ENCODE measurements around the gene CCDC57. TPM values are rescaled to one million over a fixed set of nuclear protein-coding genes. Genes with fewer than 3 reads are reported as not detected.
"Not testable (repeated sequence)": the region's sequence is repeated elsewhere in the genome, so short reads cannot be mapped to it uniquely, and the experiment has no call there.

The CCDC57 gene
- total RNA-seq, 1 donor from 2014 or later, result 50.5 TPM

DNA sequence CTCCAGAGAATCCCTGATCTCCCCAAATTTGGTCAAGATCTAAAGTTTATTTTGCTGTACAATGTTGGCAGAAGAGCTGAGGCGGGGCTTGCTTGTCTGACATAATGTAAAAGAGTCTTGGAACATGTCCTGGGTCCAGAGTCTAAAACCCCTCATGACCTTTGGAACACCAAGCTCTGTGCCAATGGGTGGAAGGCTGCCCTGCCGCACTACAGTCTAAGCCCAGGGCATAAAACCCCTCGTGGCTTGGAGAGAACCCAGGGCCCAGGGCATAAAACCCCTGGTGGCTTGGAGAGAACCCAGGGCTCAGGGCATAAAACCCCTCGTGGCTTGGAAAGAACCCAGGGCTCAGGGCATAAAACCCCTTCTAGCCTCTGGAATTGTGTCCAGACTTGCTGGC is 36.7 kb downstream of the CCDC57 start:
- Histone ChIP-seq H3K36me3 (peaks cover 13% of the 10 kb centered on the region), H3K27me3 (no peaks in the 10 kb centered on the region), H3K4me3 (no peak overlapping the region), H3K27ac (no peak overlapping the region), H3K4me1 (no peaks in the 10 kb centered on the region), H3K9me3 (no peaks in the 10 kb centered on the region)
- intact Hi-C loops (cut with DNase I), result no loop called here
- no peak for TF ChIP-seq CTCF (IDR thresholded peaks at IDR 0.05)
- DNase-seq, result no peak
- no peak for ATAC-seq

DNA sequence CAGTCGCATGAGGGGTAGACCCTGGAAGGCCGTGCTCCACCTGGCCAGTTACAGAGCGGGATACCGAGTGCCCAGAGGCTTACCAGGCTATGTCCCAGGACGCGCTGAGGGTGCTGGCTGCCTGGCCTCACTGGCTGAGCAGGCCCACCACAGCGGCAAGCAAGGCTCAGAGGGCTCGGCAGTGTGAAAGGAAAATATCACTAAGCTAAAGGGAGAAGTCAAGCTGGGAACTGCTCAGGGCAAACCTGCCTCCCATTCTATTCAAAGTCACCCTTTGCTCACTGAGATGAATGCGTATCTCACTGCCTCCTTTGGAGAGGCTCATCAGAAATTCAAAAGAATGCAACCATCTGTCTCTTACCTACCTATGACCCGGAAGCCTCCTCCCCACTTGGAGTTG is 37.4 kb downstream of the CCDC57 start:
- no peak for ATAC-seq
- DNase-seq, result no peak
- Histone ChIP-seq H3K36me3 (peaks cover 16% of the 10 kb centered on the region), H3K27ac (no peak overlapping the region), H3K27me3 (no peaks in the 10 kb centered on the region), H3K4me3 (no peak overlapping the region), H3K9me3 (no peaks in the 10 kb centered on the region), H3K4me1 (no peaks in the 10 kb centered on the region)
- no peak for TF ChIP-seq CTCF (IDR thresholded peaks at IDR 0.05)
- intact Hi-C loops (cut with DNase I), result no loop called here

DNA sequence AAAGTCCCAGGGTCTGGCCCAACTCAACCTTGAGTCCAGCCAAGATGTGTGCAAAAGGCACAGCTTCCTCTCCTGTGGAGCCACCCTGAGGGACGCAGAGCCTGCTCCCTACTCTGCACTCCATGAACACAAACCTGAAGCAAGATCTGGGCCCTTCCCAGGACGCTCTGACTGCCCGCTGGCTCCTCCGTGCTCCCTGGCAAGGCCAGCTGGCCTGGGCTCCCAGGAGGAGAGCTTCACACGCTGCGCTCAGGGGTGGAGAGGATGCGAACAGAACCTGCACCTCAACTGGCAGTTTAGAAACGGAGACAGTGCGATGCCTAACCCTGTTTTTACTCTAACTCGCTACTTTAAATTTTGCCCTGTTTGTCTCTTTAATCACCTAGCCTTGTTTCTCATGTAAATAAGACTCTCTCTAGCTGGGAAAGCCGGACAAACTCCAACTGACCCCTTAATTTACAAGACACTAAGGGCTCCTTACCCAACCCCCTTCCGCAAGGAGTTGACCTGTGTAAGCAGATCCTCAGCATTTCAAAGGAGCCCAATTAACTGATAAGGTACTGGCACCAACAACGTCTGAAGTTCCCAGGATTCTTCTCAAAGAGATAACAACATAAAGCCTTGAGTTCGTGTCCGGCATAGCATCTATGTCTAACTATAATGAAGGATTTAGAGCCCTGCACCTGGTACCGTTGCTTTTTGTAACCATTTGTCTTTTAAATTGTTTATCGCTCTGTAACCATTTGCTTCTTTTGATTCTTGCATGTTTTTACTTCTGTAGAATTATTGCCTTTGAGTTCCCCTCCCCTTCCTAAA is 38.4 kb downstream of the CCDC57 start:
- H3K4me1 ChIP-seq; ATAC-seq; H3K27ac ChIP-seq; H3K4me3 ChIP-seq; H3K27me3 ChIP-seq; intact Hi-C loops (cut with DNase I); DNase-seq; H3K9me3 ChIP-seq: not testable (repeated sequence)
- H3K36me3 ChIP-seq, result peaks cover 16% of the 10 kb centered on the region

GRCh38 chr17:82173351-82174041 is 39.1 kb downstream of the CCDC57 start:
- Histone ChIP-seq H3K27ac (no peak overlapping the region), H3K27me3 (no peaks in the 10 kb centered on the region), H3K4me1 (no peaks in the 10 kb centered on the region), H3K9me3 (no peaks in the 10 kb centered on the region), H3K36me3 (peaks cover 16% of the 10 kb centered on the region), H3K4me3 (no peak overlapping the region)
- no peak for TF ChIP-seq CTCF (IDR thresholded peaks at IDR 0.05)
- intact Hi-C loops (cut with DNase I), result no loop called here
- no peak for DNase-seq
- no peak for ATAC-seq

DNA sequence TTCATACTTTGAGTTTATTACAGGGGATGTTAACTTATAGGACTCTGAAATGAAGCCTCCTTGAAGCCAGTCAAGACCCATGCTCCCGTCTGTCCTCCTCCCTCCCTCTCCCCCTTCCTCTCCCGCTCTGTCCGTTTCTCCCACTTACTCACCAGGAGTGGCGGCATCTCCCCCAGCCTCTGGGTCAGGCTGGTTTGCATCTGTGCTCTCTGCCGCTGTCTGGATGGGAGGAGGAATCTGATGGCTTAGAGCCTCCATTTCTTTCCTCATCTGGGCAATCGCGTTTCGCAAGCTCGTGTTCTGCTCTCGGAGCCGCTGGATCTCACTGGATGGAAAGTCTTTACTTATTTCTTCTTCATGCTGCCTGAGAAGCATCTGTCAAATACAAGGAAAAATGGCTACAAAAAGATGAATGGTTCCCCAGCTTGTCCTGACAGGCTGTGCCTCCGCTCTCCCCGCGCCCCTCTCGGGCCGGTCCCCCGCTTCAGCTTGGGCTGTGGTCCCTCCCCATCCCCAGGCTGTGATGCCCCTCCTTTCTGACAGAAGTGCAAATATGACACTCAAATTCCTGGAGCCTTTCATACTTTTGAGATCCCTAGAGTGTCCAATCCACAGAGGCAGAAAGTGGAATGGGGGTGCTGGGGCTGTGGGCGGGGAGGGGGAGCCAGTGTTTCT is 40.0 kb downstream of the CCDC57 start:
- peaks cover 16% of the 10 kb centered on the region for H3K36me3 ChIP-seq
- no peak for ATAC-seq

More for the DNA sequence above, 40.0 kb downstream of the CCDC57 start:
- Histone ChIP-seq H3K9me3 (no peaks in the 10 kb centered on the region), H3K4me3 (no peak overlapping the region), H3K27me3 (no peaks in the 10 kb centered on the region), H3K27ac (no peak overlapping the region), H3K4me1 (no peaks in the 10 kb centered on the region)
- no peak for TF ChIP-seq CTCF (IDR thresholded peaks at IDR 0.05)
- no peak for DNase-seq
- intact Hi-C loops (cut with DNase I), result no loop called here

Measured in upper lobe of right lung (tissue), 1 donor.